Stimulated activated CD4-positive, alpha-beta T cell treated with anti-CD3 and anti-CD28 coated beads, Interleukin-2, amount 100 ng/mL, for 24 hours (primary cell): ENCODE results near the gene ESPNL.

Source experiments
- DNase-seq, 2 donors: peaks; one replicate each; pipeline ENCODE4 v3.0.0-alpha.2; 2020

ESPNL gene

GRCh38 chr2:238173692-238174091, 73.6 kb downstream of the ESPNL start:
- no peak for DNase-seq

- no peak for DNase-seq
Observed at GRCh38 chr2:238174291-238174690, 74.2 kb downstream of the ESPNL start.

GRCh38 chr2:238174701-238175100, 74.6 kb downstream of the ESPNL start:
- DNase-seq, result no peak

- DNase-seq, result no peak
Observed at GRCh38 chr2:238176613-238177012, 76.5 kb downstream of the ESPNL start.

GRCh38 chr2:238180554-238180953, 80.4 kb downstream of the ESPNL start:
- DNase-seq, result no peak

- no peak for DNase-seq
Observed at GRCh38 chr2:238182362-238182761, 82.2 kb downstream of the ESPNL start.
